Choroid plexus epithelial cell (primary cell): ENCODE results near the gene AKR1C8.
"Not testable (repeated sequence)": the region's sequence is repeated elsewhere in the genome, so short reads cannot be mapped to it uniquely, and the experiment has no call there.

Experiments
- DNase-seq: peaks from one replicate; pipeline ENCODE4 v3.0.0-alpha.2; 2010; ENCODE audit warnings: low read depth
- H3K4me3 ChIP-seq: 2 replicates; pipeline ENCODE4 v1.5.1; 2011; ENCODE audit warnings: low read depth, mild to moderate bottlenecking, control low read depth, low read length, moderate library complexity
- TF ChIP-seq, protein P1 (sequence below): conservative IDR thresholded peaks from 2 replicates; pipeline ENCODE4 v1.5.1; 2011; ENCODE audit warnings: low read depth, mild to moderate bottlenecking, control low read depth, inconsistent platforms, low read length, moderate library complexity

The AKR1C8 gene

DNA sequence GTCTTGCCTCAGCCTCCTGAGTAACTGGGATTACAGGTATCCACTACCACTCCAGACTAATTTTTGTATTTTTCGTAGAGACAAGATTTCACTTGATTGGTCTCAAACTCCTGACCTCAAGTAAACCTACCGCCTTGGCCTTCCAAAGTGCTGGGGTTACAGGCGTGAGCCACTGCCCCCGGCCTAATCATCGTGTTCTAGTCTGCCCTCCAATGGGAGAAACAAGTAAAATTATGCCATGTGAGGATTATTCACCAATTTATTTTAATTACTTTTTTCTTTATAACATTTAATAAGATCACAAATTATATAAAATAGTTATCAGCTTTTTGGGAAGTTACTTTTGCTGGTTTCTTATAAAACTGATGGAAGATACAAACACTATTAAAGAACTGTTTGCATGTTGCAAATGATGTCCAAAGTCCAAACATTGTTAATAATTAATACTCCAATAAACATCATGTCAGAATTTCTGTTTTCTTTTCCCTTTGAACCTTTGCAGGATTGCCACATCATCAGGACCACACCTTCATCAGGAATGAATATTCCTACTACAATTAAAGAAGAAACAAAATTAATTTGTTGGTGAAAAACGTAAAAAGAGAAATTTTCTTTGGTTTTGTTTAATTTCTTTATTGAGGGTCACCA, 10.9 kb upstream of the AKR1C8 start:
- DNase-seq, result no peak
- TF ChIP-seq, protein P1, sequence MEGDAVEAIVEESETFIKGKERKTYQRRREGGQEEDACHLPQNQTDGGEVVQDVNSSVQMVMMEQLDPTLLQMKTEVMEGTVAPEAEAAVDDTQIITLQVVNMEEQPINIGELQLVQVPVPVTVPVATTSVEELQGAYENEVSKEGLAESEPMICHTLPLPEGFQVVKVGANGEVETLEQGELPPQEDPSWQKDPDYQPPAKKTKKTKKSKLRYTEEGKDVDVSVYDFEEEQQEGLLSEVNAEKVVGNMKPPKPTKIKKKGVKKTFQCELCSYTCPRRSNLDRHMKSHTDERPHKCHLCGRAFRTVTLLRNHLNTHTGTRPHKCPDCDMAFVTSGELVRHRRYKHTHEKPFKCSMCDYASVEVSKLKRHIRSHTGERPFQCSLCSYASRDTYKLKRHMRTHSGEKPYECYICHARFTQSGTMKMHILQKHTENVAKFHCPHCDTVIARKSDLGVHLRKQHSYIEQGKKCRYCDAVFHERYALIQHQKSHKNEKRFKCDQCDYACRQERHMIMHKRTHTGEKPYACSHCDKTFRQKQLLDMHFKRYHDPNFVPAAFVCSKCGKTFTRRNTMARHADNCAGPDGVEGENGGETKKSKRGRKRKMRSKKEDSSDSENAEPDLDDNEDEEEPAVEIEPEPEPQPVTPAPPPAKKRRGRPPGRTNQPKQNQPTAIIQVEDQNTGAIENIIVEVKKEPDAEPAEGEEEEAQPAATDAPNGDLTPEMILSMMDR, result no peak
- H3K4me3 ChIP-seq, result no peak overlapping the region

DNA sequence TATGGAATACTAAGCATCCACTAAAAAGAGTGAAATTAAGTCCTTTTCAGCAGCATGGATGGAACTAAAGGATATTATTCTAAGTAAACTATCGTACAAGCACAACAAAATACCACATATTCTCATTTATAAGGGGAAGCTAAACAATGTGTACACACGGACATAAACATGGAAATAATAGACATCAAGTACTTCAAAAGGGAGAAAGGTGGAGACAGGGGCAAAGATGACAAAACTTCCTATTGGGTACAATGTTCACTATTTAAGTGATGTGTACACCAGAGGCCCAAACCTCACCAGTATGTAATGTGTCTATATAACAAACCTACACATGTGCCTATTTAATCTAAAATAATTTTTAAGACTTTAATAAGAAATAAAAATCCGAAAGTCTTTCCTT, 9.5 kb upstream of the AKR1C8 start:
- DNase-seq, result no peak
- TF ChIP-seq, protein P1, result no peak
- no peak overlapping the region for H3K4me3 ChIP-seq

DNA sequence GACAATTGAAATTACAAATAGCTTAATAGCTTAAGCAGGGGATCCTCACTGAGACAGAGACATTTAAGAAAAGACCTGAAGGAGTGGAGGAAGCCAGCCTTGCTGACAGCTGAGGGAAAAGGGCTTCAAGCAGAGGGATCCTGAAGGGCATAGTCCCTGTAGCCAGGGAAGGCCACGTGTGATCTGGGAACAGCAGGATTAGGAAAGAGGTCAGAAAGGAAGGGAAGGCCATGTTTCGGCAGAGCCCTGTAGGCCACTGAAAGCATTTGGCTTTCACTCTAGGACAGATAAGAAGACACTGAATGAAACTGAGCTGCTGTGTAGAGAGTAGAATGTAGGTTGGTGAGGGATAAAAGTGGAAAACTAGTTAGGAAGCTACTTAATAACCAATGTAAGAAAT, 3.4 kb upstream of the AKR1C8 start:
- DNase-seq, result no peak
- TF ChIP-seq, protein P1, result no peak
- no peak overlapping the region for H3K4me3 ChIP-seq

DNA sequence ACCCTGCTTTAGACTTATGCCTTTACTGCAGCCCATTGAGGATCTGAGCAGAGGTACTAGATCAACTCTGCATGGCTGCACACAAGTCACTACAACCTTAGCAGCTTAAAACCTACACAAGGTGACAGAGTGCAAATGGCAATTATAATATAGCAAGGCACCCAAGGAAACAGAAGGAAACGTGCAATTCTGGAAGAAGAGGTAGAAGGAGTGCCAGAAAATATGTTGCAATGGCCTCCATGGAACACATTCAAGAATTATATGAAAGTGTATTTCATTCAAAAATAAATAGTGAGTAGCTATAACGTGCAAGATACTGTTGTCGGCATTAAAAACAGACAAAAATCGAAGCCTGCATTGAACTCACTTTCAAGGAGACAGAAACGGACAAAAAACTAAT, 2.9 kb upstream of the AKR1C8 start:
- H3K4me3 ChIP-seq, result no peak overlapping the region
- no peak for DNase-seq
- TF ChIP-seq, protein P1, result no peak

DNA sequence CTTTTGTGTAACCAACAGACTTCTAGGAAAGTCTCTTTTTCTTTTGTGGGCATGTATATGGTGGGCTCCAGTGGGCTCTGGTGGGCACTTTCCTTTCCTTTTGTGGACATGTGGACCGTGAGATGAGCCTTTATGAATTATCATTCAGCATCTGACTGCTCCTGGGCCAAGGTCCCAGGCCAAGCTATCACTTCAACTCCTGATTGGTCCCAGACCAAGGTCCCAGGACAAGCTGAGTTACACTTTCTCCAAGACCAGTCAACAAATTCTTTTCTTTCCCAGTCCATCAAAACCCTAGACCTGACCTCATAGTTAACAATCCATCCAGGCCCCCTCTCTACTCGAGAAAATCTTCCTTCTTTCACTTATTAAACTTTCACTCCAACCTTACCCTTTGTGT, 1.0 kb downstream of the AKR1C8 start:
- DNase-seq, result no peak
- H3K4me3 ChIP-seq, result no peak overlapping the region
- TF ChIP-seq, protein P1, result no peak

DNA sequence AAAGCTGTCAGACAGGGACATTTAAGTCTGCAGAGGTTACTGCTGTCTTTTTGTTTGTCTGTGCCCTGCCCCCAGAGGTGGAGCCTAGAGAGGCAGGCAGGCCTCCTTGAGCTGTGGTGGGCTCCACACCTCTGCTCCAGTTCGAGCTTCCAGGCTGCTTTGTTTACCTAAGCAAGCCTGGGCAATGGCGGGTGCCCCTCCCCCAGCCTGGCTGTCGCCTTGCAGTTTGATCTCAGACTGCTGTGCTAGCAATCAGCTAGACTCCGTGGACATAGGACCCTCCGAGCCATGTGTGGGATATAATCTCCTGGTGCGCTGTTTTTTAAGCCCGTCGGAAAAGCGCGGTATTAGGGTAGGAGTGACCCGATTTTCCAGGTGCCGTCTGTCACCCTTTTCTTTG, 4.4 kb downstream of the AKR1C8 start:
- H3K4me3 ChIP-seq, DNase-seq: not testable (repeated sequence)

DNA sequence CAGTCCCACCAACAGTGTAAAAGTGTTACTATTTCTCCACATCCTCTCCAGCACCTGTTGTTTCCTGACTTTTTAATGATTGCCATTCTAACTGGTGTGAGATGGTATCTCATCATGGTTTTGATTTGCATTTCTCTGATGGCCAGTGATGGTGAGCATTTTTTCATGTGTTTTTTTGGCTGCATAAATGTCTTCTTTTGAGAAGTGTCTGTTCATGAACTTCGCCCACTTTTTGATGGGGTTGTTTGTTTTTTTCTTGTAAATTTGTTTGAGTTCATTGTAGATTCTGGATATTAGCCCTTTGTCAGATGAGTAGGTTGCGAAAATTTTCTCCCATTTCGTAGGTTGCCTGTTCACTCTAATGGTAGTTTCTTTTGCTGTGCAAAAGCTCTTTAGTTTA, 9.4 kb downstream of the AKR1C8 start:
- not testable (repeated sequence) for H3K4me3 ChIP-seq, DNase-seq

DNA sequence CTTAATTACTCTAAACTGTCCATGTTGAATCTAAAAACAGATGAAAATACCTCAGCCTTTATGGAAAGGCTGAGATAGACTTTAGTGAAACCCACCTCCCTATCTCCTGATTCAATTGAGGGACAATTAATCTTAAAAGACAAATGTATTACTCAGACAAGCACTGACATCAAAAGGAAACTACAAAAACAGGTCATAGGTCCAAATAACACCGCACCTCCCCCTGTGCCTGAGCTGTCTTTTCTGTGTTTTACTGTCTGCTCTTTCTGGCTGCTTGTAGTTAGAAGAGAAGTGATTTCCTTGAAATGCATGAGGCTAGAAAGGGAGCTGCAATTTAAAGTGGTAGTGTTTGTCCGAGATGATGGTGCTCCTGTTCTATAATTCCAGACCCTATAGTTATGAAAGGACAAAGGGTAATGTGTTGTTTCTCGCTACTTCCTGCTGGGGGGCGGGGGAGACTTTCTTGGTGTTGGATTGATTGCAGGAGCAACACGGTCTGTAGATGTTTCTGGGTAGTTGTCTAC, 16.0 kb downstream of the AKR1C8 start:
- no peak overlapping the region for H3K4me3 ChIP-seq
- DNase-seq, result no peak
- TF ChIP-seq, protein P1, result no peak
